CD4-positive, alpha-beta T cell treated with Interleukin-6 for 4 hours (primary cell): ENCODE measurements around the gene IL2RA.
"Not testable (repeated sequence)": the region's sequence is repeated elsewhere in the genome, so short reads cannot be mapped to it uniquely, and the experiment has no call there.

Experiments used
- DNase-seq: peaks from one replicate; pipeline ENCODE4 v3.0.0-alpha.2; 2020; ENCODE audit warnings: mixed read lengths

Gene IL2RA

DNA sequence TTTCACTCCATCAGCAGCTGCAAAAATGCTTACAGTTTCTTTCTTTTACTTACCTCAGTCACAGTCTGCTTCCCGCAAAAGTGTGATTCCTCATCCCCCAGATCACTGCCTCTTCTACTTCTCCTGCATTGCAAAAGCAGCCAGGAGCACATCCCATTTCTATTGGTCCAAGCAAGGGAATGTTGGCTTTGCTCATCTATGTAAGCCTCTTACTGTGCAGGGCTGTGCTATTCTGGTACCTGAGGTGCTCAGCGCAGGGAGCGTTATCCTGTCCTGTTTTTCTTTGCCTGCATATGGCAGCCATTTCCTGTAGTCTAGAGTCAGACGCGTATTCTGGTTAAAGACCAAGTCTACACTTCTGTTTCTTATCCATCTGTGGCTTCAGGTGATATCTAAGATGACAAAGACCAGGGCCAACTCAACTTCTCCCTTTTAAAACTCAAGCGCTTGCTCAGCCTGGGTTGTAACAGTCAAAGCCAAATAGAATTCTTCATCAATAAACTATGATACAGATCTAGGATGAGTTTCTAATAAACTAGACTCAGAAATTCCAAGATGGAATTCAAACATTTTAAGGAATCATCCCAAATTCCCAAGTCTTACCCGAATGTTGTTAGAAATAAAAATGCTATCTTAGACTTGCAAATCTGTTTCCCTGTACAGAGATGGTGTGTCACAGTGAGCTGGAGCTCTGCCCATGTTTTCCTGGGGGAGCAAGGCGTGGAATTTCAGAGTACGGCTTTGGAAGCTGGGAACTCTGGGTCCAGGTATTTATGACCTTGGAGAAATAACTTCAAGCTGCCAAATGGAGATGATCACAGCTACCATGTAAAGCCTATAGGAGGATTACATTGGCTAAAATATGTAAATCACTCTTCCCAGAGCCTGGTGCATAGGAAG is 20.6 kb upstream of the IL2RA start:
- no peak for DNase-seq

DNA sequence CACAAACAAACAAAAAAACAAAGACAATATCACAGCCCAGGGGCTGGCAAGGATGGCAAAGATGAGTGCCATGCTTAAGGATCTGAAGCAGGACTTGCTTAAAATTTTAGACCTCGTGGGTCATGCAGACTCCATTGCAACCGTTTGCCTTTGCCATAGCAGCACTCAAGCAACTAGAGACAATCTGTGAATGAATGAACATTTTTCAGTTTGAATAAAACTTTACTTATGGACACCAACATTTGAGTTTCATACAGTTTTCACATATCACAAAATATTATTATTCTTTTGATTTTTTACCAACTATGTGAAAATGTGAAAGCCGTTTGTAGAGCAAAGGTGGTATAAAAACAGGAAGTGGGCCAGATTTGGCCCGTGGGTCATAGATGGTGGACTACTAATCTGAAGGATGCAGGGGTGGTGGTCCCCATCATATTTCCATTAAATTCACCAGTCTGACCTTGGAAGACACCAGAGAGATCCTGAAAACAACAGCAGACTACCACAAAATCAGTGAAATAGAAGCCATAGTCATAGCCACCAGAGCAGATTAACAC is 18.3 kb upstream of the IL2RA start:
- no peak for DNase-seq

DNA sequence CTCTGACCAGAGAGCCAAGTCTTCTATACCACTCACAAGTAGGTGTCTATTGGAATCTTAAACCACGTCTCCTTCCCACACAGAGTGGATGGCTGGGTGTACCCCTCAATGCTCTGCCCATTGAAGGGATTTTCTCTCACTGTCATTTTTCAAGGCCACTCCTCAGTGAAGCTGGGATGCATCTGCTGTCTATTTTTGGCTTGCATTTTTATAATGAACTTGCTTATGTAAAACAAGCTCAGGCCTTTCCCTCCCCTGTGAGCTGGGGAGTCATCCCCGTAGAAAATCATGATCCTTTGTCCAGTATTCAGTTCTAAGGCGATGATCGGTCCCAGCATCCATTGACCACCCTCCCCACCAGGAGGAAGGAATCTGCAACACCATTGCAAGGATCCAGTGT is 16.9 kb upstream of the IL2RA start:
- DNase-seq = no peak

DNA sequence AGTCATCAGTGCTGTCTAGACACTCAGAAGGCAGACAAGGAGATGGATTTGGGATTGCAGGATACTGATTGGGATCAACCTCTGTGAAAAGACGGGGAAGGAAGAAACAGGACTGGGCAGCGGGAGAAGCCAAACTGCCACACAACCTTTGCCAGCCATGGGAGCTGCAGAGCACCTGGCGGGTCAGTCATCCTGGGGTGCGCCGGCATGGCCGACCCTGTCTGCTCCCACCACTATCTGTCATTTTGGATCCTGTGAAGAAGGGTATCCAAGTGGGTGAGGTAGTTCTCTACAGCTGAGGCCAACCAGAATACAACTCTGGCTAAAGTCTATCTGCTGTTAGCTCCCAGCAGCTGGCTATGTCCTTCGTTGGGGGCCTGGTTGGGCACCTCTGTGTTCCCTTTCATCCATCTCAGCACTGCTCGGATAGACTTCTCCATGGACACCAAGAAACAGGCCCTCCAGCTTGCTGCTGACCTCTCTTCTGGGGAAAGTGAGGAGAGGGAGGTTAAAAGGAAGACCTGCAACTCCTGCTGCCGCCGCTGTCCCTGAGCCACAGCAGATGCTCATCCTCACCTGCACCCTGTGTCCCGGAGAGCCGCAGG is 15.0 kb upstream of the IL2RA start:
- DNase-seq = no peak

DNA sequence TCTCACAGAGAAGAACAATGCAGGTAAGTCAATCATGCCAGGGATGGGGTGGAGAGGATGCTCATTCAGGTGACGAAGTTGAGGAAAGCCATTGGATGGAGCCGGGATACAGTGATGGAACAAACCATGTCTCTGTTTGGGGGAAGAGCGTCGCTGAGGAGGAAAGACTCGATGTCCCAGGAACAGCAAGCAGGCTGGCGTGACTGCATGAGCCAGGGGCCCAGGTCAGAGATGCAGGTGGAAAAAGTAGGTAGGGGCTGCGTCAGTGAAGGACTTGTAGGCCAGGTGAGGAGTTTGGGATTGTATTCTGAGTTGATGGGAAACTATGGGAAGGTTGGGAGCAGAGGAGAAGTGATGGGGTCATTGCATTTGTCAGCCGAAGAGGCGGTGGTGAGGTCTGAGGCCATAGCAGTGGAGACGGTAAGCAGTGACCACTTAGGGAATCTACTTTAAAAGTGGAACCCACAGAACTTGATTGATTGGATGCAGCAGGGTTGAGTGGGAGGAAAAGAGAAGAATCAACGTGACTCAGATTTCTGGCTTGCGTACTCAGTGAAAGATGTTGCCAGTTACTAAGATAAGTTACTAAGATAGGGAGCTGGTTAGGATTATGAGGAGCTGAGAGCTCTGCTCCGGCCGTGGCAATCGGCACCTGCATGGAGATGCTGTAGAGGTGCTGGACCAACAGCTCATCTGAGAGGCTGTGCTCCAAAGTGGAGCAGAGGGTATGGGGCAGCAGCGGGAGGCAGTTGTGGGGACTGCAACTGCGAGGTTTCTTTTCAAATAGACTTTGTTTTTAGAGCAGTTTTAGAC is 12.5 kb upstream of the IL2RA start:
- DNase-seq = no peak

DNA sequence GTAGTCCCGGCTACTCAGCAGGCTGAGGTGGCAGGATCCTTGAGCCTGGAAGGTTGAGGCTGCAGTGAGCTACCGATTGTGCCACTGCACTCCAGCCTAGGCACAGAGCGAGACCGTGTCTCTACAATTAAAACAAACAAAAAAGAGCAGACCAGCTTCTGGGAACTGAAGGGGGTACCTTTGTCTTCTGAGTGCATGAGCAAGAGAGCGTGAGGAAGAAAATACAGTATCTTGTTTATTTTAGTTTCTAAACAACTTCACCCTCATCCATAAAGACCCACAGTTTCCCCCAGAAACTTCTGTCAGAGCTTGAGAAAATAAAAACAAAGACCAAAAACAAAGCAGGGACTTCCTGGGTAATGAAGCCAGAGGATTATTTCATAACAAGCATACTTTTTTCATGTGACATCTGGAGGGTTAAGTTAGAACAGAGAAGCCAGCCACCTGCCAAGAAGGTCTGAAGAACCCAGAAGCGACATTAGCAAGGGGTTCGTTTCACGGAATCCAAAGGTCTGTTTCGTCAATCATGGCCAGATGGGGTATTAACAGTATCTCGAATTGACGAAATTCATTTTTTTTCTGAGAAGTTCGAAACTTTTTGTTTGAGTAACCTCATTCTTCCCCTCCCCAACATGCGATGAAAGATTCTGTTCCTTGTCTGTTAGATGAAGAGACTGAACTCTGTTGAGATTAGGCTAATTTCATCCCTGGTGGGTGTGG is 10.2 kb upstream of the IL2RA start:
- no peak for DNase-seq

DNA sequence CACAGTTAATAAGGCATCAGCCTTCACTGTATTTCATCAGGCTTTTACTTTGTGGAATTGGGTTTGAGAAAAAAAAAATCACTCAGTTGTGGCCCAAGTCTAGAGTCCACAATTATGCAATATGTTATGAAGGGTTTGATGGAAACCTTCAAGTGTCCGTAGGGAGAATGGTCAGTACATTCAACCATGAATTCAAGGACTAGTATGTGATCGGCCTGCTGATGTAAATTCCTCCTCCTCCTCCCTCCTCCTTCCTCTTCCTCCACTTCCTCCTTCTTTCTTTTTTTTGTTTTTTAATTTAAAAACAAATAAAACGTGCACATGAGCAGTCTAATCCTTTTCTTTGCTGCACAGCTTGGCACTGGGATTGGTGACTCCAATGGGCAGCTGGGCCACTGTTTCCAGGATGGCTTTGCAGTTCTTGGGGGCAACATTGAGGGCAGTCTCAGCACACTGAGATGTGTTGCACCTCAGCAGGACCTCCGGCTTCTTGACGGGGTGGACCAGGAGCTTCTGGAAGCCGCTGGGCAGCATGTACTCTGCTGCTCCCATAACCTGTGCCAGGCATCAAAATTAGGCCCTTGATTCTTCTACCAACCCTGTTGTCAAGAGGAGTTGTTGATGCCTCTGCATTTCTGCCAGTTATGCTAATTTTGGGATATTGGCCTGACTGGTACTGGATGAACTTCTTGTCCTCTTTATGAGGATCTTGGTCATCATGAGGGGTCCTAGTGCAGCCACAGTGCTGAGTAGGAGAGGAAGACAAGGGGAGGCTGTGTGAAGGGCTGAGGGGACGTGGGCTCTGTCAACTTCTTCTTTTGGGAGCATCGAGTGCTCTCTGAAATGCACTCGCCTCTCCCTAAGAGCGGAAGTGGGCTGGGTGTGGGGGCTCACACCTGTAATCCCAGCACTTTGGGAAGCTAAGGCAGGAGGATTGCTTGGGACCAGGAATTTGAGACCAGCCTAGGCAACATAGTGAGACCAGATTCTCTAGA is 9.3 kb upstream of the IL2RA start:
- DNase-seq = no peak

DNA sequence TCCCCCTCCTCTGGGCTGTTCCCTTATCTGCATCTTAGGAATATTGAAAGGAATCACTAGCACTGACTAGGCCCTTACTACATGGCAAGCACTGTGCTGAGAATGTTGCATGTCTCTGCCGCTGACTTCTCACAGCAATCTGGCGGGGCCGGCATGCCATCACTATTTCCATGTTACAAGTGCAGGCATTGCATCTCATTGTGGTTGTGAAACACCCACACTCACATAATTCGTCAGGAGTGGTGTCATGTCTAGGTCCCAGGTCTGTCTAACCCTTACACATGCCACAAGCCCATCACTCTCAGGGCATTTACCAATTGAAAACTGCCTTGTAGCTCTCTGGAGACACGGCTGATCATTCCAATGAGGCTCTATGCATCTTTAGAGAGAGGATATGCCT is 8.5 kb upstream of the IL2RA start:
- DNase-seq = peak; percentile 14

DNA sequence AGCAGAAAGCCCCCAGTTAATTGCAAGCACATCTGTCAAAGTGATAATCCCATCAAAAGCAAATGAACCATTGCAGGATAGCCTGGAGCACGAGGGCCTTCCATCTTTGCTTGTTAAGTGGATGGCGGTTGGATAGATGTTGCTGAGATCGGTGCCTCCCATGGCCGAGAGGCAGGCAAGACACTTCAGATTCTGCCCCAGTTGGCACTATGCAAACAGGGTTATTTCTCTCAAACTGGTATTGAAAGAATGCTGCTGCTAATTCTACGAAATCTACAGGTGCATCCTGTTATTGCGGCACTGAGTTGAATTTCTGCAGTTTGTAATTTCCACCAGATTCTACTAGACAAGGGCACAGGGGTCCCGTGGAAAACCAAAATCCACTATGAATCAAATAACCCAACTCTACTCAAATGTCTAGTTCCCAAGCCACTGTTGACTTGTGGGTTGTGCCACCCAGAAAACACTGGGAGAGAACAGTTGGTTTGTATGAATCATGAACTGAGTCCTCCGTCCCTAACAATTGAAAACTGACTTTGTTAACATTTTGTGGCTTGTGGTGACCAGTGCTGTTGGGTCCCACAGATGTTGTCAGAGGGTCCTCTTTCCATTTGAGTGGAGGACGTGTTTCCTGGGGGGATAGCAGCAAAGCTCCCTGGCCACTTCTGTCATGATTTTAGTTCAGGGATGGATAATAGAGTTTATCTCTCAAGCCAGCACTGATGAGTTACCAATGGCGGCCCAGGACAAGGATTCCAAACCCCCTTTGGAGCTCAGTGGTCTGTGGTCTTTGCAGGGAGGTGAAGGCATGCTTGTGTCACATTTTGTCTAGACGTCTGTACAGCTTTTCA is 7.1 kb upstream of the IL2RA start:
- peak; percentile 30 for DNase-seq

DNA sequence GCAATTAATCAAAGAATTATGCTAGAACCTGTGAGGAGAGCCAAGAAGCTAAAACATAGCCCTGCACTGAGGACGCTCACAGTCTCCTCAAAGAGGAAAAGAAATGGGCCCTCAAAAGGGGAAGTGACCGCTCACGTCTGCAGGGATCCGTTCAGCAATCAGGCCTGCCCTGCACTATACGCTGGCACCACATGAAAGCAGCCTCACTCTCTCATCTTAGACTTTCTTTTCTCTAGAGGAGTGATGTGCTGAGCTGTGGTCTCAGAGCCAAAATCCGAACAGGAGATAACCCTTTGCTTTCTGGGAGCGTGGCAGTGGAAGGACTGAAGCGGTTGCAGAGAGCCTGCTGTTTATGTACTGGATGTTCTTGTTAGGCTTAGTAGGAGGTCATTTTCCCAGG is 6.3 kb upstream of the IL2RA start:
- DNase-seq = peak; percentile 64

DNA sequence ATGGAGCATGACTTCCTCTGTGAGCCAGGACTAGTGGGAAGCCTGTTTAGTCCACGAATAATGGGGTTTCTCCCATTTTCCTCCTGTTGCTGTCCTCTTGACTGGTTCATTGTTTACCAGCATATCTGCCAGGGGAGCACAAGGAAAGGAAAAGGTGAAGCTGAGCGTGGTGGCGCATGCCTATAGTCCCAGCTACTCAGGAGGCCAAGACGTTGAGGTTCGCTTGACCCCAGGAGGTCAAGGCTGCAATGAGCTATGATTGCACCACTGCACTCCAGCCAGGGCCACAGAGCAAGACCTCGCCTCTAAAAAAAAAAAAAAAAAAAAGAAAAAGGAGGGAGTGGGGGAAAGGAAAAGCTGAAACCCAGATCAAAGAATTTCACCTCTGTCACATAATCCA is 5.8 kb upstream of the IL2RA start:
- DNase-seq = no peak

DNA sequence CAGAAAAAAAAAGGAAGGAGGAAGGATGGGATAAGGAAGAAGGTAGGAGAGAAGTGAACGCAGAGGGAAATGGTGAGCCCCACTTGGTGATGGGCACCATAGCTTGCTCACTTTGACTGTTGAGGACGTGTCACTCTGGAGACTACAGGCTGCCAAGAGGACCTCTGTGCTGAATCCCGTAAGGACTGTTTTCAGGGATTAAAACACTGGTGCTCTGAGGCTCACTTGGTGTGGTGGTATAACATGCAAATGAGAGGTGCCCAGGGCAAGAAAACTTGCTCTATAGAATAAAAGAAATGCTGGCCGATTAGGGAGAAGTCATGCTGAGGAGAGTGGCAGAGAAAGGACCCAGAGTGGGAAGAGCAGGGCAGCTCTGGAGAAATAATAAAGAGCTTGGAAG is 5.3 kb upstream of the IL2RA start:
- DNase-seq = no peak

DNA sequence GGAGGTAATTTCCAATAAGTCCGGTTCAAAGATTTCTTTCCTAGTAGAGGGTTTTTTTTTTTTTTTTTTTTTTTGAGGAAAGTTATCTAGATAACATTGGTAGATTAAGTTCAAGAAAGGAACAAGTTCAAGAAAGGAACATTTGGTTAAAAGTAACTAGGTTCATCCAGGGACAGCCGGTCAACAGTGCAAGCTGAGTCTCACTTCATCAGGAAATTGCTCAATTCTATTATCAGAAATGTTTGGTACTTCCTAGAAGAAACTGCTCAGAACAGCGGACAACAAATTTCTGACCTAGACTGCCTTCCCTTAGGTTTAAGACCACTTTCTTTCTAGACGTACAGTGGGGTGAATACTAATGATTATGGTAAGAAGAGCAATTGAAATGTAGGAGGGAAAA is 3.7 kb upstream of the IL2RA start:
- DNase-seq = no peak

DNA sequence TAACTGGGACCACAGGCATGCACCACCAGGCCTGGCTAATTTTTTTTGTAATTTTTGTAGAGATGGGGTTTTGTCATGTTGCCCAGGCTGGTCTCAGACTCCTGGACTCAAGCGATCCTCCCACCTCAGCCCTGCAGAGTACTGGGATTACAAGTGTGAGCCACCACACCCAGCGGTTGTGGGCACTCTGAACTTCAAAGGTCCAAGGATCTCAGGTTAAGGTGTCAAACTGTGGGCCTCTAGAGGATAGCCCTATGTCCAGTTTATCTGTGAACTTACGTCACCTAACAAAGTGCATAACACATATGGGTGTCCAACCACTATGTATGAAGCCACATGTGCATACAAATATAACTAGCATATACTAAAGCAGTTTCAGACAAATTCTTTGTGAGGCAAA is 3.2 kb upstream of the IL2RA start:
- DNase-seq = no peak

DNA sequence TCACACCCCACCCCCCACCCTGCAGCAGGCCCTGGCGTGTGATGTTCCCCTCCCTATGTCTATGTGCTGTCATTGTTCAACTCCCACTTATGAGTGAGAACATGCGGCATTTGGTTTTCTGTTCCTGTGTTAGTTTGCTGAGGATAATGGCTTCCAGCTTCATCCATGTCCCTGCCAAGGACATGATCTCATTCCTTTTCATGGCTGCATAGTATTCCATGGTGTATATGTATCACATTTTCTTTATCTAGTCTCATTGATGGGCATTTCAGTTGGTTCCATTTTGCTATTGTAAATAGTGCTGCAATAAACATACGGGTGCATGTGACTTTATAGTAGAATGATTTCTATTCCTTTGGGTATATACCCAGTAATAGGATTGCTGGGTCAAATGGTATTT is 2.6 kb upstream of the IL2RA start:
- DNase-seq = not testable (repeated sequence)

DNA sequence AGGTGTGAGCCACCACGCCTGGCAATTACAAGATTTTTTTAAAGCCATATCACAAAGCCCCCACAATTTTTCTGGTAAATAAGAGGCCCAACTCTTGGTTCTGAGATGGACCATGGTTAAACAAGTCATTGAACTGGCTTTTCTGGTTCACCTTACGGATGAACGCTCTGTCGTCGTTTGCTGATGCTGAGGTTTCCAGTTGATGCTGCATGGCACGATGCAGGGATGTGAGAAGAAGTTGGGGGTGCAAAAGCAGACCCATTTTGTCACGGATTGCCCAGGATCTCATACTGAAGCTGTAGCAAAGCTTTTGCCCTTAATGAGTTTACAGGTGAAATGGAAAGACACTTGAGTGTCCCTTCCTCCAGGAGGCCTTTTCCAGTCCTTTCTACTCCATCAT is 2.0 kb upstream of the IL2RA start:
- no peak for DNase-seq

DNA sequence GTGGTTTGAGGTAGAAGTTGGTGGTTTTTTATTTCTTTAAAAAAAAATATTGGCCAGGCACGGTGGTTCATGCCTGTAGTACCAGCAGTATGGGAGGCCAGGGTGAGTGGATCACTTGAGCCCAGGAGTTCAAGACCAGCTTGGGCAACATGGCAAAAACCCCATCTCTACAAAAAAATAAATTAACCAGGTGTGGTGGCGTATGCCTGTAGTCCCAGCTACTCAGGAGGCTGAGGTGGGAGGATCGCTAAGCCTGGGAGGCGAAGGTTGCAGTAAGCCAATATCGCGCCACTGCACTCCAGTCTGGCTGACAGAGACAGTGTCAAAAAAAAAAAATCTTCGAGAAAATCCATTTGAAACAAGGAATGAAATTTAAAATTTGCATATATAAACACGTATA is 1.1 kb downstream of the IL2RA start:
- no peak for DNase-seq

DNA sequence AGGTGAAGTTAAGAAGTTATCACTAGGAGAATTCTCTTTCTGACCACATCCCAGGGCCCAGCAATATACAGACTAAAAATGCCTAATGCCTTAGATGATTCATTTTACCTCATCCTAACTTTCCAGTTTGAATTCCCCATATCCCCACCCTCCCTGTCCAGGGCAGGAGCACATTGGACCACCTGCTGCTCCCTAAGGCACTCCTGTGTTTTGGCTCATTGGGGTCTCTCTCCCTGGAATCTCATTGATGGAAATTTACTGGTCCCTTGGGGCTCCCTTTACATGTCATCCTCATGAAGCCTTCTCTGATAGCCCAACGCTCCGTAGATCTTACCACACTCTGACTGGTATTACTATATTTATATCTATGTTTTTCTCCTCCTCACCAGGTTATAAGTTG is 2.7 kb downstream of the IL2RA start:
- DNase-seq = no peak

DNA sequence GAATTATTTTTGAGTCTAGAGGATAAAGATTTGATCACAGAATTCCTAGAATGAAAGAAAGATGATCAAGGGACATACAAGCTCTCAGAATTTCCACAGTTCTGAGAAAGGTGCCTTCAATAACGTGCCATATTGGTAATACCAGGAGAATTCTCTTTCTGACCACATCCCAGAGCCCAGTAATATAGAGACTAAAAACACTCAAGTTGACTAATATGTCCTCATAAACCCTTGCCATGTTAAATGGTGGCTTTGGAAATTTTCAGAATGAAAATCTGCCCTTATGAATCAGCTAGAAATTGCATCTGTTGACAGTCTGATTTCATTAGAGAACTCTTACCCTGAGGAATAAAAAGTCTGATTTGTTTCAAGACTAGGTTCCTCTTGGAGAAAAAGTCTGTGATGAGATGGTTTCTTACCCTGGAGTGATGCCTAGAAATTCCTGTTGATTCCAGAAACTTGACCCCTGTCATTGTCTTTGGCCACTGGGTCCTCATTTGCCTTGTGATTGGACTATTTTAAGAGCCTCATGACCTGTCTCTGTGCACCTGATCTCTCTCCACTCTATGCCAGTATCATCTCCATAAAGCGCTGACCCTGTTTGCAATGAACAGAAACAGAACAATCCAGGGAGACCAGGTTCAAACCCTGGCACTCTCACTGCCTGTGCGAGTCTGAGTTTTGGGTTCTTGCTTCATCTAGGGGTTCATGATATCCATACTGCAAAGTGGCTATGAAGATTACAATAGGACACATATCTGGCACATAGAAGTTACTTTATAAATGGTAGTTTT is 3.3 kb downstream of the IL2RA start:
- DNase-seq = no peak
